Stimulated activated CD4-positive, alpha-beta T cell treated with anti-CD3 and anti-CD28 coated beads, TNF-alpha, amount 100 ng/mL, for 4 hours (primary cell): ENCODE results near the gene ELMOD1.

Experiments used
- DNase-seq, 3 experiments: peaks; one replicate each; pipeline ENCODE4 v3.0.0-alpha.2; 2020; ENCODE audit warnings: low read depth in 3 of 3

The ELMOD1 gene

DNA sequence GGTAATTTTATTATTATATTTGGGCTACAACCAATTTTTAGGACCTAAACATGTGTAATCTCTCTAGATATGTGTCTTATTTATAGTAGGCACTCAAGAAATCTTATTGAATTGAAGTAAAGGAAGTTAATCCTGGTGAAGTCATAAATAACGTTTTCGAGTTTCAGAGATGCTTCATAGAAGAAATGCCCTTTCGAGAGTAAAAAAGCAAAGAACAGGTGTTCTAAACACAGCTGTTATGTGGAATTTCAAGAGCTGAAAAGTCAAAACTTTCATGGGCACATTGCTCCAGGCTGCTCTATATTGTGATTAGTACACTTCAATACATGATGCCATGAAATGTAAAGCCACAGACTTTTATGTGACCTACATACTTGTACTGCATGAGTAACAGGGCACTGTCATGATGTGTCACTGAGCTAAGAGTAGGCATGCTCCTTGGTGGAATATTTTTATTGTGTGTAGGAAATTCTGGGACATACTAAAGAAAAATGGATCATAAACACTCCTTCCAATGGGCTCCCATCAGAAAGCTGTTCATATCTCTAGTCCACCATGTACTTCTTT, 7.2 kb upstream of the ELMOD1 start:
- no peak for DNase-seq

DNA sequence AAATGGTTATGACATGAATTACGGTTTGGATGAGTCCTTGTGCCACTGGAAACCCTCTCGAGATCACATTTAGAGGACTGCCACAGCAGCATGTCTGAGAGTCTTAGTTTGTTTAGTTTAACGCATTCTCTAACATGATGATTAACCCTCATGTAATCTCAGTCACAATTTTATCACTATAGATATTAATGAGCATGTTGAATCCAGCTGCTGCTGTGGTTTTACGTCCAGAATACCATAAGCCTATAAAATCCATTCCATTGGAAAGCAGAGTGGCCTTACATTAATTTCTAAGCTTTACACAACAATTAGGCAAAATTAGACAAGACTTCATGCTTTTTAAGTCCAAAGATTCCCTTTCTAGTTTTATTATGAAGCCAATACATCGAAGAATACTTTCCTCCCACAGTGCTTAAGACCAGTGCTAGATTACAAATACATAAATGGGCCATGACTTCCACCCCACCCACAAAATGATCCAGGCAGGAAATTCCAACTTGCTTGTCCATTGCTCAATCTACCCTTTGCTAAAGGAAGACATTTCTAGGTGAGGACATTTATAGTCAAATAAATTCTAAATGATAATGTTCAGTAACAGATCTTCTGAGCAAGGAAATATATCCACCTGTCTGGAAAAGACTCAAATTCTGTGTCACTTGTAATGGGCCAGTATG, 3.5 kb upstream of the ELMOD1 start:
- DNase-seq = no peak

DNA sequence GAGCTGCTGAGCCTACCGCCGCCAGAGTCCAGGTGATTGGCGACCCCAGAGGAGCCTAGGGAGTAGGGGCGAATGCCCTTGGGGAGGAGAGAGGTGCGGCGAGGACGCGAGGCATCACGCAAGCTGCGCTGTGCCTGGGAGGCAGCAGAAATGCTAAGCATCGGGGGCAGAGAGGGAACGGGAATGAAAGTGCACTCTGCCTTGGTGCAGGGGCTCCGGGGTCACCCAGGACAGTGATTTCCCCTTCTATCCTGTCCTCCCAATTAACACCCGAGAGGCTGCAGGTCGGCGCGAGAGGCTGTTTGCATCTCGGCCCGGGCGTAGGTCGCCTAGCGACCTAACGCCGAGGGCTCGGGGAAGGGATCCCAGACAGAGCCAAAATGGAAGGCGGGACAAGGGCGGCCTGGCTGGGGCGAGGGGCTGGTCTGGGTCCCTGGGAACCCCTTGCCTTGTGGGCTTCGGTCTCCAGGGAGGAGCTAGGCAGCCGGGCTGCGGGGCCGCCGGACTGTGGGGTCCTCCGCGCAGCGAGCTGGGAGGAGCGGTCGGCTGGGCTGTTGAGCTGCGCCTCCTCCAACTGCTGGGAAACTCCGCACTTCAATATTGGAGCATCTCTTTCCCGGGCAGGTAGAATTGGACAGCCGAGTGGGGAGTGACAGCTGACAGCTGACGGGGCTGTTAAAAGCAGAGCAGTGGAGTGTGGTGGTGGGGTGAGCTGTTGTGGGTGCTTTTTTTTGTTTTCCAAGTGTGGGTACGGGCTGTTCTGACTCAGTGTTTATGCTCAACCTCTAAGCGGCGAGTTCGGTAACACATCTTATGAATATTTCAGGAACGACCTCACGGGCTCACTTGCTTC, 657 bp downstream of the ELMOD1 start:
- no peak for DNase-seq

DNA sequence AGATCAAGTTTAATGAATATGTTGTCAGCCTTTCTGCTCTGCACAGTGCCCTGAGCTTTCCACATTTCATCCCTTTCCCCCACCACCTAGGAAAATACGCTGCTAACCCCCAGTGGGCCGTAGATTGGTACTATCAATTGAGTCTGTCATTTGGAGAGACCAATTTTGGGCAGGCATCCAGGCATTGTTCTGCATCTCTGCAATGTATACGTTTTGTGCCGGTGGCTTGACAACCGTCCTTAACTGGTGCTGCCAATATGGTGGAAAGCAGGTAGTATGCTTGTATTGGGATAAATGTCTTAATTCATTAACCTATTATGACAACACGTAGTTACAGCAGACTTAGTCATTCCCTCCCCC, 1.3 kb downstream of the ELMOD1 start:
- DNase-seq = no peak

DNA sequence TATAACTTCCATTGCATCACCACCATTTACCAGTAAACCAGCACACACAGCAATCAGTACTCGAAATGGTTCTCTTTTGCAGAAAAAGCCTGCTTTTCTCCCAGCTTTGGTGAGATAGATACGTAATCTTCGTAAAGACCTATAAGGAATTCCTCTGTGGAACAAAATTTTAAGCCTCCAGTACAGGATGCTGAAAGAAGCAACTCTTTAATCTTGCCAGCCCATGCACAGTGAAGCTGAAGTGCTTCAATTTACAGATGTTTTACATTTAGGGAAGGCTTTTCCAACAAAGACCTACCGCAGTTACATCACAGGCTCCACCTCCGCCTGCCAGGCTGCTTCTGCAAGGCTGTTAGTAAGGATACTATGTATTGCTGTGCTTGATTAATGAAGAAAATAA, 1.9 kb downstream of the ELMOD1 start:
- no peak for DNase-seq

DNA sequence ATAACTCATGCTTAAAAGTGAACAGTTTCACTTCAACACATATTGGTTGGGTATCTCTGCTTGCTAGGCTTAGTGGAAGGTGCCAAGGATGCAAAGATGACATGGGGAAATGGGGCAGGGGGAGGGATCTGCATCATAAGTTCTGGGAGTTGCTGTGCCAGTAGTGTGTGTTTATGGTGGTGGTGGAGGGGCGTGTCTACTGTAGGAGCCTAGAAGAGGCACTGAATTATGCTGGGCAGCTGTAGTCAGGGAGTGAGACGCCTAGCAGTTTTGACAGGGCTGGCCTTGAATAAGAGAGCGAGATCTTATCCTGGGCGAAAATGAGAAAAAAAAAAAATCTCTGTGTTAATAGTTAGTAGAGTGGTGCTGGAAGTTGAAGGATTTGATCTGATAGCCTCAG, 3.0 kb downstream of the ELMOD1 start:
- DNase-seq = no peak

DNA sequence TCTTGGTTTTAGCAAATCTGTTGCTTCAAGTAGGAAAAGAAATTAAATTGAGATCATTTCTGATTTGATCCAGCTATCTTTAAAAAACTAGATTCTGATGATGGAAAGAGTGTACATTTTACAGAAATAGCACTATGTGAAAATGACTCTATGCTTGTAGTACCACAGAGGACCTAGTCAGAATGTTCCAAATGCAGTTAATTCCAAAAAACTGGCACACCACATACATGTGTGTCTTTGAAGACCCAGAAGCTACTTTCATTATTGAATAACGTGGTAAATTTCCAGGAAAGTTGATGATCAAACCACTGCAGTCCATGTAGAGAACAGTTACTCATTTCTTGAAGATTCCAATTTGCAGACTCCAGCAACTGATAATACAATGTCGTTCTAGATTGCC, 3.8 kb downstream of the ELMOD1 start:
- DNase-seq = no peak

DNA sequence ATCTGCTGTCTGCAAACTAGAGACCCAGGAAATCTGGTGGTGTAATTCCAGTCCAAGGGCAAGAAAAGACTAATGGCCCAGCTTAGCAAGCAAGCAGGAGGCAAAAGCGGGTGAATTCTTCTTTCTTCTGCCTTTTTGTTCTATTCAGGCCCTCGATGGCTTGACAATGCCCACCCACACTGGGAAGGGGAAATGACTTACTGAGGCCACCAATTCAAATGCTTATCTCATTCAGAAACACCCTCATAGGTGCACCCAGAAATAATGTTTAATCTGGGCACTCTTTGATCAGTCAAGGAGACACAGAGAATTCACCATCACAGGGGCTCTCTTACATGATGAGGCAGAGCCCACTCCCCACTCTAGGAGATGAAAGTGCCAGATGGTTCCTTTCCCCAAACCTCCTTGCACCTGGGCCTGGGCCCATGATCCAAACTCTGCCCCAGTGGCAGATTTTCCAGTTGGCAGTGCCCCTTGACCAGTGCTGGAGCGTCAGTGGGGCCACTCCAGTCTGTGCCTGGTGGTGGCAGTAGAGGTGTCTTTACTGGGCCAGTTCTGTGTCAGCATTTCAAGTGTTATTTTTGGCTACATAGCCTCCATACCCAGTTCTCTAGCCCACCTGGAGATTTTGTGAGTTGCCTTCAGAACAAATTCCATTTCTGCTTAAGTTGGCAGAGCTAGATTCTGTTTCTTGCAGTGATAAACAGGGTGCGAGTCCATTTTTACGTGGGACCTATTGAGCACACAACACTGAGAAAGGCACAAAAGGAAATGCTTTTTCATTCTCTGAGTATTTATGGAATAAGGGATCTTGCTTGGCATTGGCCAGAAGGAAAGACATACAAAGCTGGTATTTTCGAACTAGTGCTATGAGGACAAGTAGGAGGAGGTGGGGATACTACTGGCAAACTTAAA, 7.5 kb downstream of the ELMOD1 start:
- no peak for DNase-seq

DNA sequence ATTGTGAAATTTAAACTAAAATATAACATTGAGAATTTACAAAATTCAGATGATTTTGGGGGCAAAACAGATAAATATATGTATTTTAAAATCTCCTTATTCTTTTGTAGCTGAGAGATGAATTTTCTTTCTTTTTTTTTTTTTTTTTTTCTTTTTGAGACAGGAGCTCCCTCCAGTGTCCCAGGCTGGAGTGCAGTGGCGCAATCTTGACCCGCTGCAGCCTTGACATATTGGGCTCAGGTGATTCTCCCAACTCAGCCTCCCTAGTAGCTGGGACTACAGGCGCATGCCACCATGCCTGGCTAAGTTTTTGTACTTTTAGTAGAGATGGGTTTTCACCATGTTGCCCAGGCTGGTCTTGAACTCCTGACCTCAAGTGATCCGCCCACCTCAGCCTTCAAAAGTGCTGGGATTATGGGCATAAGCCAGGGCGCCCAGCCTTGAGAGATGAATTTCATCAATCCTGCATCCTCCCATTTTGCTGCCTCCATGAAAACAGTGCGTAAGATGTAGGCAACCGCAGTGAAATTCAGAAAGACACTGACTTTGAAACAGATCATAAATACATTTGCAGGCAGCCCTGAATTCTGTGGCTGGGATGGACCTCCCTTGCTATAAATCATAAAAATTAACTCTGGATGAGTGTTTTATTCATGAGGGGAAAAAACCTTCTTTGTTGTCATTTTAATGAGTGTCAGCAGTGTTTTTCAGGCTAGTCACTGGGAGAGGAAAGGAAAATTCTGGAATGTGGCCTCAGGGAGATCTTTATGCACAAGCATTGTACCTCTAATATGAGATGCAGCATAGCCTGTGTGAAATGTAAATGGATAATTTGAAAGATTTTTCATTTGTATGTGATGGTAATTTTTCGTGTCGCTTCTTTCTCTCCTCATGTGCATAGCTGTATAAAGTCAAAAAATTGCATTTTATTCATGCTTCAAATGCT, 14.4 kb downstream of the ELMOD1 start:
- no peak for DNase-seq

DNA sequence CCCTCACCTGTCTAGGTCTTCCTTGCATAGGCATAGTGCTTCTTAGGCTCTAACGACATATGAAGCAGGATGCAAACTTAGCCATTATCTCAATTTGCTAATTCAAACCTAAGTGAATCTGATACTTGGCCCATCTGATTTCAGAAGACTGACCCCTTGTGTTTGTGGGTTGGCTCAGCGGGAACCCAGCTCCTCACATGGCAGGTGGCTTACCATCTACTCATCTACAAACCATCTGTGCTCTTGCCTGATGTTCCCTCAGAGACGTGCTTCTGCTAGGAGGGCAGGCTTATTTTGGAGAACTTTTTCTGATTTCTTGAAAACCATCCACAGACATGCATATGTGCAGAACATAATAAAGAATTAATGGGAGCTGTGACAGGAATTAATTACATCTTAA, 15.2 kb downstream of the ELMOD1 start:
- DNase-seq = no peak

DNA sequence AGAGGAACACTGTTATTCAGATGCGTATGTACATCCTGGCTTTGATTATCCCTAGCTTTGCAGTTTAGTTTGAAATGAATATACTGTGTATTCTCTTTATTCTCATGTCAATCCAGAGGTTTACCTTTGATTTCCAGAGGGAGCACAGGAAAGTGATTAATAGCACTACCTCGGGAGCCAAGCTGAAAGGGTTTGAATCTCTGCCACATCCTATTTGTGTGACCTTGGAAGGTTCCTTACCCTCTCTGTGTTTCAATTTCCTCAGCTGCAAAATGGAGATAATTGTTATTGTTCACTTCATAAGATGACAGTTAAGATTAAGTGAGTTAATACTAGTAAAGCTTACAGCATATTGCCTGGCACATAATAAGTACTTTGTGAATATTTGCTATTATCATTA, 17.9 kb downstream of the ELMOD1 start:
- DNase-seq = no peak

DNA sequence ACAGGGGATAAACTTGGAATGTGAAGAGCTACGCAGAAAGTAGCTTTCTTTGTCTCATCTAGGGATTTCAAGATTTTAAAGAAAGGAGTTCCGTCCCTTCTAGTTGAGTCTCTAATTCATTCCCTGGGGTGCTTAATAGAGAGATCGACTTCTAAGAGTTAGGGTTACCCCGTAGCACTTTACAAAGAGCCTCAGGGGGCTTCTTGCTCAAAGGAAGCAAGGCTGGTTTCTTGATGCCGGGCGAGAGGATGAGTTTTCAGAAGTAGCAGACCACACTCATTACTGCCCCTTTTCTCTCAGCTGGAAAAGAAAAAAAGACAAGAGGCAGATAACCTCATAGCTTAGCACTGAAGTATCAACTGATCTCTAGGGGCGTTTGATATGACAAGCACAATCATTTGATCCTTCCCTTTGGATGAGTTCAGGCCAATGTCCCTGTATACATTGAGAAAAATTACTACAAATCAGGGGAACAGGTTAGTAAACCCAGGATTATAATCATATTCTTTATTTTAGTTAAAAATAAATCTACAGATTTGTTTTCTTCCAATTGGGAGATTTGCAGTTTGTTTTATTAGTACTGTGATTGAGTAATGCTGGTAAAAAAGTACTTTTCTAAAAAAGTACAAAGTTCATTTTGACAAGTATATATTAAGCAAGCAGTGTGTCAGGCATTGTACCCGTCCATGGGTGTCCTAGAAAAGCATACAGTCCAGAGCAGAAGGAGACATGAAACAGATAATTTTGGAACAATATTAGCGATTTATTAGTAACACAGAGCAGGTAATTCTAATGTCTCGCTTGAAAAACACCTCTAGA, 18.7 kb downstream of the ELMOD1 start:
- no peak for DNase-seq

DNA sequence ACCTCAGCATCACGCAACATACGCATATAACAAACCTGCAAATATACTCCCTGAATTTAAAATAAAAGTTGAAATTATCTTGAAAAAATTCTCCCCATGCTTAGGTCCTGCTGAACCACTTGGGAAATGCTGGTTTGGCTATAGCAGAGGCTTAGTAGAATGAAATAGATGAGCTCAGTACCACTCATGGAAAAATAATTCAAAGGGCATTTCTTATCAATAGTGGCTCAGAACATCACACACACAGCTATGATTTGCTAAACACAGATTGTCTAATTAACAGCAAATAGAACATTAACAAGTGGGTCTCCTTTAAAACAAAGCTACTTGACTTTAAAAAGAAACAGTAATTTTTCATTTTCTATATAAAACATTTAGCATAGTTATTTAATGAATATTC, 21.5 kb downstream of the ELMOD1 start:
- no peak for DNase-seq

DNA sequence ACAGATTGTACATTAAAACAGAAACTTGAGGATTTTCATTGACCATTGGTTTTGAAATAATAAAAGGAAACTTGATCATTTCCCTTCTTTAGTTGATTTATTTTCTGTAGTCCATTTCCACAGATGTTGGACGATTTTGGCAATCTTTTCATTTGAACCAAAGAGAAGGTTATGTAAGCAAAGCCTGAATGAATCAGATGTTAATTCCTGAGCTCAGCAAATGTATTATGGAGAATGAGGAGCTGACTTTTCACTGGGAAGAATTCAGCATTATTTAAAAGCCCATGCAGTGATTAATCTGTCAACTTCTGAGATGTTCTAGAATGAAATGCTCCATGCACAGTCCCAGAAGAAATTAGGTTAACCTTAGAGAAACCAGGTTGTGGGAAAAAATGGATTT, 29.0 kb downstream of the ELMOD1 start:
- DNase-seq = no peak

DNA sequence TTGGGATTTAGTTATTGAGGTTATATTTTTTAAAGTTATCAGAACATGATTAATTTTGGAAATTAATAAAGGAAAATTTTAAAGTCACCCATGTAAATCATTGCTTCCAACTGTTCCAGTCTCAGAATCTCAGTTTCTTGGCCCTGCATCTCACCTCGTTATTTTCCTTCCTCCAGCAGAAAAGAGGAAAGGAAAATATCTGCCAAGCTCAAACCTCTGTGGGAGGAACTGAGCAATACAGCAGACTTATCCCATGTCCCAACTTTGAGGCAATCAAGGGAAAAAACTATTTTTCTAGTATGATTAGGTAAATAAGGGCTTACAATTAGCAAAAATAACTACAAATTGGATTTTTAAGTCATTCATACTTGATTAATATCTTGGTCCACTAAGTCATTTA, 30.1 kb downstream of the ELMOD1 start:
- DNase-seq = no peak

DNA sequence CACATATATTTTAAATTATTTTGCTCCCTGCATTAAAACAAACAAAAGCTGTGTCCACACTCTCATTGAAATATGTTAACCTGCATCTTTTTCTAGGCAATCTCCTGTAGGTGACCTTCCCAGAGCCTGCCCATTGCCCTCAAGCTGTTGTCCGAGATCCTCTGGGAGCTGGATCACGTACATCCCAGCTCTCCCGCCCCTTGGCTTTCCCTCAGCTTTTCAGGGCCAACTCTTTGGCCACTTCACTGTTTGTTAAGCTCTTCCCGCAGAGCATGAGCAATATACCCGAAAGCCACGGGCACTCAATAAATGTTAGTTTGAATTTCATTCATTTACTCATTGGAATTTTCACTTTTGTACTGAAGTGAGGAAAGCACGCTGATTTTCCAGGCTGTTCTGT, 32.2 kb downstream of the ELMOD1 start:
- DNase-seq = no peak

DNA sequence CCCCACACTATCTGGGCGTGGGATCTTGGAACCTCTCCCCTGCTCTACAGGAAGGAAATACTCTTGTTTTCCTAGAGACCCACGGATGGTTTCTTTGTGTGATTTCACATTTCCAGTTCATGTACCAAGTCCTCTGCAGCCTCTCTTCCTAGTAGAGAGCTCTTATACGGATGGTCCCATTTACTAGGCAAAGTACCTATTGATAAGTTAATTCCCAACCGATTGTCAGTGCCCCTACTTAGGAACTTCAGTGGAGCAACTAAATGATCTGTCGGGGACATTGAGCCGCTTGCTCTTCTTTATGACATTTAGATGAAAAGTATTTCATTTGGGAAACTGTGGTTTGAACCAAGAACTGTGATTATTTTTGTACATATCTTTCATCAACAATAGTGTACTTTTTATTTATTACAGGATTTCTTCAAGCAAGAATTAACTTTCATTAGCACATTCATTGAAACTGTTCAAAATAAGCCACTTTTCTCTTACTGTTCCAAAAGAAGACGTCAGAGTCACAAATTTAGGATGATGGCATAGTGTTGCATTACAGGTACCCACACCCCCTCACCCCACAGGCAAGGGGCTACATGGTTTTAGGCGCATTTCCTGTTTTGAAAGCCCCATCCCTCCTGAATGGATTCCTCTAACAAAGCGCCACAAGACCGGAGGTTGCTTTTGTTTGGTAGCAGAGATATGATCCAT, 34.2 kb downstream of the ELMOD1 start:
- no peak for DNase-seq

DNA sequence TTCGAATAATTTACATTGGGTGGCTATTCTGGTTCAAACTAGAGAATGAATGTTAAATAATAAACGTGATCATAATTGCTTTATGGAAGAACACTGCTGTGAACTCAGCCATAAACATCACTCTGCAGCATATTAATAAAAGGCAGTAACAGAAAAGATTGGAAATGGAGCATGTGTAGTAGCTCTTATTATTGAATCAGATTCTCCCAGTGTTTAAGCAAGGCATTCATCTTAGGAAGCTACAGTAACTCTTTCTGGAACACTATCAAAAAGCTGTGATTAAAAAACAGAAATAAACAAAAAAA, 34.7 kb downstream of the ELMOD1 start:
- no peak for DNase-seq

DNA sequence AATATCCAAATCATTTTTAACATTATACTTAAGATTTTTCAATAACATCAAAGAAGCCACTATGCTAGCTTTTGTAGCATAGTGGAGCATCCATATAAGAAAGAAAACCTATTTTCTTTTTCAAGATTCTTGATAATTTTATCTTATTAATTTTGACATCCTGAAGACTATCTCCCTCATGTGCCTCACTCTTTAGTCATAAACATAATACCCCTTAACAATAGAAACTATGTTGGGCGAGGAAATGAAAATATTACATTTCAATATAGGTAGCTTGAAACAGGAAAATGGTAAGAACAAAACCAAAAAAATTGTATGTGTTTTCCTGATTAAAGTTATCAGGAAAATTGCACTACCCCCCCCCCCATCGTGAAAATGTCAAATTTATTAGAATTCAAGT, 40.1 kb downstream of the ELMOD1 start:
- DNase-seq = no peak

DNA sequence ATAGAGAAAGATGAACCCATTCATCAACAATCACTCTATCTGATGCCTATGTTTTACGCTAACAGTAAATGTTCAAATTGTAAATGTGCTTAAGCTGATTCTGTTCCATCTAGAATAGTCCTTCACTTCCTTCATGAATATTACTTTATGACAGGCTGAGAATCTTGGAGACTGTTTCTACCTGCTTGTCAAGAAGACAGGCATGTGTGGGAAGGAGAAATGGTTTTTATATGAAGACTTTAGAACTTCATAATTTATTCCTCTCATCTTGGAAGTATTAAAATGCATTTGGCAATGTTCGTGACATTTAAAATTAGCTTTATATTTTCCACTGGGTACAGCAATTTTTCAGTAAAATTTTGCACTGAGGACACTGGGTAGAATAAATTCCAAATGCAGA, 41.0 kb downstream of the ELMOD1 start:
- DNase-seq = no peak
